PFSK-1 (cell line): ENCODE measurements around the gene EXOC4.

Source experiments
- FOXP2 ChIP-seq: optimal IDR thresholded peaks from 2 replicates; pipeline ENCODE3; 2011; ENCODE audit warnings: borderline replicate concordance, control low read depth, inconsistent platforms; ENCODE audit not compliant: insufficient read depth; ENCODE audit errors: extremely low read length, extremely low read depth
- POLR2AphosphoS5 ChIP-seq: IDR thresholded peaks from 2 replicates; pipeline ENCODE4 v1.6.1; 2012; ENCODE audit warnings: low read depth, mild to moderate bottlenecking, control low read depth, low read length, moderate library complexity
- REST ChIP-seq, 2 experiments: IDR thresholded peaks; 2 replicates each; pipeline versions ENCODE4 v1.6.1 to v1.8.0; 2011 to 2012; ENCODE audit warnings: low read depth in 2 of 2, low read length in 2 of 2, control low read depth in 1 of 2, inconsistent platforms in 1 of 2, mild to moderate bottlenecking in 1 of 2, moderate library complexity in 1 of 2; ENCODE audit not compliant: insufficient read depth in 1 of 2
- TAF1 ChIP-seq: IDR thresholded peaks from 2 replicates; pipeline ENCODE4 v1.6.1; 2012; ENCODE audit warnings: low read length, control low read depth, borderline replicate concordance; ENCODE audit not compliant: insufficient read depth

- no peak for TF ChIP-seq REST (IDR thresholded peaks at IDR 0.05; ENCODE audit: insufficient read depth in 1 of 2, low read depth in 2 of 2, low read length in 2 of 2)
- TF ChIP-seq POLR2AphosphoS5, result no peak
- no peak for TF ChIP-seq FOXP2
- no peak for TF ChIP-seq TAF1
These were observed 56.5 kb downstream of the EXOC4 start for GRCh38 chr7:133309333-133309732.
